Adipose tissue (tissue), 3 donors: ENCODE results near the gene PPP1R13B. TPM values are rescaled to one million over a fixed set of nuclear protein-coding genes. Genes with fewer than 3 reads are reported as not detected.

Source experiments
- H3K27ac ChIP-seq: one replicate; pipeline ENCODE4 v1.5.1; 2013; ENCODE audit warnings: low read depth, low read length
- WGBS, 3 donors: extraction: QIAGEN DNeasy Blood & Tissue Kit; methylation state at CpG; one replicate each; pipeline ENCODE4 v1.1.7; 2013; 5-methylcytosine and 5-hydroxymethylcytosine counted together
- polyA plus RNA-seq, 3 donors: library from polyadenylated mRNA; stranded (reverse); fragments of 200-250 nt; gene quantifications; one replicate each; pipeline ENCODE4 v1.2.3, GENCODE V29; 2013
- donor health status: healthy with polysubstance abuse.
- donor health status: Bipolar disorder and iron deficiency.
- donor health status: healthy.

Gene PPP1R13B
- polyA plus RNA-seq, 3 donors: 9.7 to 12.7 (median 12.6) TPM

GRCh38 chr14:103690332-103690731 lies 157.0 kb downstream of the PPP1R13B start:
- H3K27ac ChIP-seq: no peak overlapping the region
- 91% methylated on average over 8 of the region's 8 CpGs for WGBS, 3 donors

DNA sequence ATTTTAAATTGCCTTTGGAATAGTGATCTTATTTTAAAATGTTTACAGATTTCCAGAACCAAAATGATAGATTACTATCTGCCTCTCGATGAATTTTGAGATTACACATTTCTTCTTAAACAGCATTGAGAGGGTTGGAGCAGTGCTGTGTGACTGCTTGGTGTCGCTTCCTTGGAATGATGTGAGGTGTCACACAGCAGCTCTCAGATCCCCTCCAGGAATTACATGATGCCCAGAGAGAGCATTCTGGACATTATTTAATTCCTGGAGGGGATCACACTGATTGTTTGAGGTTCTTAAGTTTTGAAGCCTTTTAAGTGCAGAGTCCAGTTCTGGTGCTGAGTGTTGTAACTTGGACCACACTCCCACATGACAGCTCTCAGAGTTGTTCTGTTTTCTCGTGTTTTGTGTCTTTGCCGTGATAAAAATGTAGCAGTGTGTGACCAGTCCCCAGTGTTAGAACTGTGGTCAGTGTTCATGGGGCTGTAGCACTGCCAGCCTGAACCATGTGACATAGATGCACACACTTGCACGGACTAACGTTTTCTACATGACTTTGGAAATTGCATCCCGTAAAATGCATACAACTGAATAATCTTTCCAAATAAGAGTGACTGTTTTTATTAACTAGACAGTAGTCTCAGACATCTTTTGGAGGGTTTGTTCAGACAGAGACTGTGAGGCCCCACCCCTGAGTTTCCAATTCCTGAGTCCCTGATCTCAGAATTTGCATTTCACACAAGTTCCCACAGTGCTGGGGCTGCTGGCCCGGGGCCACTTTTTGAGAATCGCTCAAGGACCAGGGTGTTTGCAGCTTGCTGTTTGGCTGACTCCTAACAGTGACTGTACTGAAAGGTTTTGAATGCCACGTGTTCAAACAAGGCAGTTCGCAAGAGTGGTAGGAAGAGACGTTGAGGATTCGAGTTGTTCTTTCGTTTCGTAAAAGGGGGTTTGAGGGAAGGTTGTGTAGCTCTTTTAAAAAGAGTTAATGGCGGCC lies 158.2 kb downstream of the PPP1R13B start:
- 55 to 85% (median 80%) methylated on average over 16 of the region's 16 CpGs for WGBS, 3 donors
- no peak overlapping the region for H3K27ac ChIP-seq

GRCh38 chr14:103688441-103688840 lies 158.9 kb downstream of the PPP1R13B start:
- WGBS, 3 donors: 89 to 92% (median 92%) methylated on average over 5 of the region's 5 CpGs
- no peak overlapping the region for H3K27ac ChIP-seq

GRCh38 chr14:103687712-103688111 lies 159.7 kb downstream of the PPP1R13B start:
- no peak overlapping the region for H3K27ac ChIP-seq

GRCh38 chr14:103686831-103687485 lies 160.4 kb downstream of the PPP1R13B start:
- H3K27ac ChIP-seq: no peak overlapping the region
- 68 to 80% (median 72%) methylated on average over 19 of the region's 19 CpGs for WGBS, 3 donors

More at GRCh38 chr14:103687712-103688111, 159.7 kb downstream of the PPP1R13B start:
- 83 to 92% (median 87%) methylated on average over 4 of the region's 4 CpGs for WGBS, 3 donors

DNA sequence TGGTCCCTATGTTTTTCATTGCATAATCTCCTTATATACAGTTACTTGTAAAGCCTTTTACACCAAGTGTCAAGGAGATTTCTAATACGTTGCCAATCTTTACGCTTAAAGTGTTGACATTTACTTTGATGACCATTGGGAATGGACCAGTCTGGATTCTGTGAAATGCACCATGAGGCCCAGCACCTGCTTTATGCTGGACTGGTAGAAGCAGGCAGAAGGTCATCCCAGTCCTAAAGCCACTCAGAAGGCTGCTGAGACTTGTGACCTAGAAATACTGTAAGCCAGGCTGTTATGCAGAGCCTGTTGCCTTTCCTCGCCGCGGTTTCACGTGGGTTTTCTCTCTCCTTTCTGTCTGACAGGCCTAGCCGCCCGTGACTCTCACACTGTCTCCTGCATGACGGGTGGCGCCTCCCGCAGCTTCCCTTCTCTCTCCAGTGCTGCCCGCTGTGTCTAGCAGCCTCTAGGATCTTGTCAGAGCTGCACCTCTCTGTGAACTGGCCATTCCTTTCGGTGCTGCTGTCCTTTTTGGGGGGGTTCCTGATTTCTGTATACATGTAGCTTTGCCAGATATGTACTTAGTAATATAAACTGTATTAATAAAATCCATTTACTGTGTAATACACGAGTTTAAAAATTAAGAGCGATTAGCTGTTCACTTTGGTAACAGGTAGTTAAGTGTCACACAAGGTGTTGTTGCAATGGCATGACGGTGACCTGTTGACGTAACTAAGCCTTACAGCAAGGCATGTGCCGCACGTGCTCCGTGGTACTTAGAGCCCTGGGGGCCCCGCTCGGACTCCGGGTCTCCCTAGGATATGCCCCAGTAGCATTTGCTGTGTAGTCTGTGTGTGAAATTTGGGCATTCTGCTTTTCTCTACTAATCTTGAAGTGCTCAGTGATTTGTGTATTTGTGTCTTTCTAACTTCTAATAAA lies 161.8 kb downstream of the PPP1R13B start:
- no peak overlapping the region for H3K27ac ChIP-seq
- 89 to 91% (median 90%) methylated on average over 23 of the region's 23 CpGs for WGBS, 3 donors

DNA sequence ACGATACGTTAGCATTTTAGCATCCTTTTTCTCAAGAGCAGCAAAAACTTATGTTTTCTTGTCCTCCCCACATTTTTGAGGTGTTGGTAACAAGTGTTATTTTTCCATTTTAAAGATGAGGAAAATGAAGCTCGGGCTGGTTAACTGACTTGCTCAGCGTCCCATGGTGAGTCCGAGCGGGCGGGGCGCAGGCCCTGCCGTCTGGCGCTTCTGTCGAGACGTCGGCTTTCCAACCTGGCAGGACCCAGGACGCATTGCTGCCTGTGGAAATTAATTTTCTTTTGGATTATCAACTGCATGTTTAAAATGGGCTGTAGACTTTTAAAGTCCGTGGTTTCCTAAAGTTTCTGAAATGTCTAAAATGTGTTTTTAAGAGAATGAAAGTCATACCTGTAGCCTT lies 162.5 kb downstream of the PPP1R13B start:
- H3K27ac ChIP-seq: no peak overlapping the region
- 90 to 92% (median 90%) methylated on average over 15 of the region's 15 CpGs for WGBS, 3 donors

DNA sequence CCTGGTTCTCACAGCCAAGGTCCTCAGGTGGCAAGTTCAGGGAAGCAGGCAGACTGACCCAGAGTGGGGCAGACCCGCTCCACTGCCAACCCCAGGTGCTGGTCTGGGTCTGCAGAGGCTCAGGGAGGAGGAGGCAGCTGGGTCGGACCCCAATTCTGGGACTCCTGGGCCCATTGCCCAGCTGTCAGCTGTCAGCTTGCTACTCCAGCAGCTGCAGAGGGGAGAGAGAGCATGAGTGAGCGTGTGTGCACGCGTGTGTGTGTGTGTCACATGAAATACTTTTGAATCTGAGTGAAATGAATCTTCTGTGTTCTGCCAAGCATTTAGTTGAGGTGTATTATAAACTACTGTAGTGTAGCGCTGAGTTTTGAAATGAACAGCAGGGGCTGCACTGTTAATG lies 162.9 kb downstream of the PPP1R13B start:
- no peak overlapping the region for H3K27ac ChIP-seq
- WGBS, 3 donors: 87 to 90% (median 87%) methylated on average over 6 of the region's 6 CpGs

Other genes with a start within 250 kb of the PPP1R13B start
- gene KLC1, start 218.4 kb downstream of the PPP1R13B start, polyA plus RNA-seq: 100 to 1,000 TPM in 1 of 3 donors, 10 to 100 TPM in 2; 39.3 to 104 (median 92.0) TPM
- 1 to 10 TPM; 2.4 to 3.6 (median 3.1) TPM for gene XRCC3, start 132.1 kb downstream of the PPP1R13B start, polyA plus RNA-seq
- gene ZFYVE21, start 131.8 kb downstream of the PPP1R13B start, polyA plus RNA-seq: 100 to 1,000 TPM in 1 of 3 donors, 10 to 100 TPM in 2; 30.2 to 107 (median 81.8) TPM
- 1 to 10 TPM; 1.3 to 2.7 (median 2.0) TPM for gene TDRD9, start 80.9 kb upstream of the PPP1R13B start, polyA plus RNA-seq
- gene RD3L, start 95.0 kb upstream of the PPP1R13B start, polyA plus RNA-seq: not detected
- 1 to 10 TPM in 2 of 3 donors, under 1 TPM in 1; 0.67 to 2.0 (median 2.0) TPM for gene ASPG, start 238.1 kb upstream of the PPP1R13B start, polyA plus RNA-seq